Endothelial cell of umbilical vein (primary cell): ENCODE data around the gene RAP1GAP2. TPM values are rescaled to one million over a fixed set of nuclear protein-coding genes. Genes with fewer than 3 reads are reported as not detected.

Source experiments
- BruUV-seq: library from RNA; stranded (reverse); fragments of 400-500 nt; replicated peaks from 2 replicates; lab custom pipeline; 2021; lab: Mats Ljungman, UMichigan
- CTCF ChIA-PET: fragments of 300-600, 350-600 bp; sonication (Branson Sonifier 250); formaldehyde crosslinking; loops from one replicate; lab custom pipeline; 2021; ENCODE audit warnings: antibody characterized with exemption, inconsistent platforms; lab: Charles Lee
- POLR2A ChIA-PET: fragments of 300-600, 350-600 bp; sonication (Branson Sonifier 250); formaldehyde crosslinking; loops from one replicate; lab custom pipeline; 2021; ENCODE audit warnings: antibody characterized with exemption, inconsistent platforms; lab: Charles Lee
- DNase-seq: peaks from one replicate; pipeline ENCODE4 v3.0.0-alpha.2; 2011; ENCODE audit warnings: low read depth, low spot score
- FAIRE-seq: peaks from 2 replicates; lab custom pipeline; 2011; peaks lifted over from hg19 to GRCh38; lab: Jason Lieb, UNC
- H2AFZ ChIP-seq: 2 replicates; pipeline ENCODE4 v1.6.0; 2012; ENCODE audit warnings: low read depth, low read length, control low read depth, inconsistent platforms
- H3K27ac ChIP-seq: 2 replicates; pipeline ENCODE4 v1.5.1; 2011; ENCODE audit warnings: low read depth, mild to moderate bottlenecking, control low read depth, low read length, moderate library complexity; ENCODE audit not compliant: insufficient read depth
- H3K27me3 ChIP-seq, 2 experiments: 2 replicates each; pipeline versions ENCODE4 v1.6.0 to v1.6.1; 2011; ENCODE audit warnings: low read length in 2 of 2, mixed read lengths in 1 of 2; ENCODE audit not compliant: control insufficient read depth in 2 of 2, insufficient read depth in 2 of 2
- H3K36me3 ChIP-seq, 2 experiments: 2 replicates in 1 of 2; 3 replicates in 1 of 2; pipeline ENCODE4 v1.5.1; 2011; ENCODE audit warnings: low read length in 2 of 2, mild to moderate bottlenecking in 1 of 2, moderate library complexity in 1 of 2; ENCODE audit not compliant: control insufficient read depth in 2 of 2, insufficient read depth in 2 of 2; ENCODE audit errors: extremely low read depth in 1 of 2
- H3K4me1 ChIP-seq: 3 replicates; pipeline ENCODE4 v1.5.1; 2011; ENCODE audit warnings: mild to moderate bottlenecking, low read length; ENCODE audit not compliant: control insufficient read depth, insufficient read depth; ENCODE audit errors: extremely low read depth
- H3K4me2 ChIP-seq: 2 replicates; pipeline ENCODE4 v1.6.1; 2011; ENCODE audit warnings: low read length, control low read depth, mixed read lengths; ENCODE audit not compliant: insufficient read depth
- H3K4me3 ChIP-seq, 3 experiments: fragments of 200-600 bp in 1 of 3; sonication (generic), shearing (Covaris generic) in 1 of 3; replicated peaks in 1 of 3; 2 replicates each; pipeline ENCODE4 v1.5.1; 2011 to 2016; ENCODE audit warnings: control low read depth in 3 of 3, low read length in 3 of 3, mild to moderate bottlenecking in 2 of 3, inconsistent platforms in 1 of 3, low read depth in 1 of 3, moderate library complexity in 1 of 3; ENCODE audit not compliant: insufficient read depth in 1 of 3
- H3K79me2 ChIP-seq: 2 replicates; pipeline ENCODE4 v1.6.0; 2012; ENCODE audit warnings: low read length, inconsistent platforms; ENCODE audit not compliant: control insufficient read depth, insufficient read depth
- H3K9ac ChIP-seq: replicated peaks from 2 replicates; pipeline ENCODE3; 2011; ENCODE audit warnings: low read length, control low read depth; ENCODE audit not compliant: insufficient read depth; ENCODE audit errors: extremely low read depth
- H3K9me1 ChIP-seq: replicated peaks from 3 replicates; pipeline ENCODE4 v1.6.0; 2011; ENCODE audit warnings: mild to moderate bottlenecking, low read length; ENCODE audit not compliant: control insufficient read depth, insufficient read depth; ENCODE audit errors: extremely low read depth
- H3K9me3 ChIP-seq: replicated peaks from 2 replicates; pipeline ENCODE4 v1.5.1; 2012; ENCODE audit warnings: low read length, inconsistent platforms; ENCODE audit not compliant: control insufficient read depth, insufficient read depth
- H4K20me1 ChIP-seq: replicated peaks from 2 replicates; pipeline ENCODE3; 2011; ENCODE audit warnings: mild to moderate bottlenecking, low read length; ENCODE audit not compliant: control insufficient read depth, insufficient read depth; ENCODE audit errors: extremely low read depth
- CTCF ChIP-seq, 2 donors: IDR thresholded peaks; 1 replicate in 1 of 2; 2 replicates in 1 of 2; pipeline ENCODE4 v1.5.1; 2011; ENCODE audit warnings: low read length in 2 of 2, mild to moderate bottlenecking in 2 of 2, moderate library complexity in 2 of 2, control low read depth in 1 of 2, inconsistent platforms in 1 of 2, low read depth in 1 of 2; ENCODE audit not compliant: insufficient read depth in 1 of 2; ENCODE audit errors: extremely low read depth in 1 of 2
- EZH2 ChIP-seq: IDR thresholded peaks from 2 replicates; pipeline ENCODE4 v1.6.1; 2012; ENCODE audit warnings: borderline replicate concordance, low read depth, mild to moderate bottlenecking, moderate library complexity, low read length, inconsistent platforms; ENCODE audit not compliant: severe bottlenecking
- FOS ChIP-seq: IDR thresholded peaks from 2 replicates; pipeline ENCODE4 v1.6.1; 2011; ENCODE audit warnings: mild to moderate bottlenecking, low read length, moderate library complexity, borderline replicate concordance; ENCODE audit not compliant: insufficient read depth
- GATA2 ChIP-seq: IDR thresholded peaks from 2 replicates; pipeline ENCODE4 v1.7.0; 2011; ENCODE audit warnings: low read depth, mild to moderate bottlenecking, moderate library complexity, mixed read lengths, low read length; ENCODE audit not compliant: insufficient read length, insufficient read depth
- JUN ChIP-seq: IDR thresholded peaks from 2 replicates; pipeline ENCODE4 v1.6.1; 2011; ENCODE audit warnings: borderline replicate concordance, low read depth; ENCODE audit not compliant: insufficient read length, insufficient read depth
- MAX ChIP-seq: IDR thresholded peaks from 2 replicates; pipeline ENCODE4 v1.6.1; 2011; ENCODE audit not compliant: insufficient read depth, insufficient read length
- MYC ChIP-seq: IDR thresholded peaks from one replicate; pipeline ENCODE4 v1.6.1; 2011; ENCODE audit warnings: mild to moderate bottlenecking, low read depth, low read length
- POLR2A ChIP-seq: IDR thresholded peaks from 2 replicates; pipeline ENCODE4 v1.6.1; 2012; ENCODE audit warnings: low read depth, mild to moderate bottlenecking, control low read depth, low read length
- POLR2AphosphoS5 ChIP-seq: IDR thresholded peaks from 2 replicates; pipeline ENCODE4 v1.6.1; 2012; ENCODE audit warnings: low read depth, mild to moderate bottlenecking, control low read depth, low read length, moderate library complexity; ENCODE audit not compliant: insufficient read depth
- dilution Hi-C: fragments of 300-500 bp; cut with MboI; formaldehyde crosslinking; loops from one replicate; pipeline ENCODE4 v1.15.0; 2019; ENCODE audit warnings: low sequenced_read_pairs; ENCODE audit not compliant: extremely low pct_ligation_motif_present
- intact Hi-C: fragments of 100-400 bp; cut with micrococcal nuclease; formaldehyde crosslinking; loops from one replicate; pipeline ENCODE4 v1.10.0; 2022
- polyA plus RNA-seq, 4 experiments: library from polyadenylated mRNA; depleted of rRNA in 3 of 4; stranded (reverse) in 3 of 4; unstranded in 1 of 4; fragments of >200 nt; gene quantifications; 2 replicates each; pipeline versions ENCODE4 v1.2.1 to v1.2.3, GENCODE V29; 2011 to 2012; ENCODE audit warnings: missing spikeins in 1 of 4
- total RNA-seq: library from RNA; stranded (reverse); gene quantifications from 2 replicates; pipeline ENCODE4 v1.2.3, GENCODE V29; 2021

Gene RAP1GAP2
- total and polyA plus RNA-seq, 2 donors (not counting 3 experiments of a cell fraction or from before 2014, with no cell fraction given): 1.4 to 3.6 TPM

- Histone ChIP-seq H3K4me3 (no peak overlapping the region), H3K4me1 (no peaks in the 10 kb centered on the region), H3K9me1 (no peaks in the 10 kb centered on the region), H4K20me1 (no peaks in the 10 kb centered on the region), H3K27ac (no peak overlapping the region), H3K4me2 (no peak overlapping the region), H2AFZ (no peak overlapping the region), H3K27me3 (no peaks in the 10 kb centered on the region), H3K9me3 (no peaks in the 10 kb centered on the region), H3K36me3 (no peaks in the 10 kb centered on the region), H3K9ac (no peak overlapping the region), H3K79me2 (no peaks in the 10 kb centered on the region)
- POLR2A ChIA-PET: no interaction called here
- FAIRE-seq: no peak
- CTCF ChIA-PET: interaction anchor here (1.1 kb wide), 1 partner anchor 18 kb away, joined by 3 read pairs; no protein-coding TSS in a partner anchor
- dilution Hi-C loops: no loop called here
- DNase-seq: no peak
- BruUV-seq: no TSS peak
- intact Hi-C loops: no loop called here
- TF ChIP-seq MYC (no peak), GATA2 (no peak), POLR2AphosphoS5 (no peak), CTCF (IDR thresholded peaks at IDR 0.05; ENCODE audit: extremely low read depth in 1 of 2, insufficient read depth in 1 of 2, low read depth in 1 of 2, low read length in 2 of 2) (no peak), JUN (no peak), POLR2A (no peak), FOS (no peak), MAX (no peak), EZH2 (no peak)
Observed at GRCh38 chr17:2803971-2804370, 7.7 kb downstream of the RAP1GAP2 start.
